ENCODE data around the gene PPP1R3D. TPM values are rescaled to one million over a fixed set of nuclear protein-coding genes. Genes with fewer than 3 reads are reported as not detected.
"Not testable (repeated sequence)": the region's sequence is repeated elsewhere in the genome, so short reads cannot be mapped to it uniquely, and the experiment has no call there.

The PPP1R3D gene
- polyA plus RNA-seq, 4 donors = 3.2 to 8.3 (median 4.5) TPM

- no peak for DNase-seq
- Histone ChIP-seq H3K27me3 (ENCODE audit: control insufficient read depth in 3 of 3, insufficient read depth in 3 of 3, low read length in 3 of 3) (no peaks in the 10 kb centered on the region), H3K27ac (ENCODE audit: low read depth in 1 of 3, low read length in 2 of 3) (no peak within 1 kb of the TSS), H3K9me3 (ENCODE audit: control insufficient read depth in 2 of 2, insufficient read depth in 1 of 2, low read depth in 1 of 2, low read length in 1 of 2) (no peaks in the 10 kb centered on the region), H3K36me3 (ENCODE audit: control insufficient read depth in 3 of 3, insufficient read depth in 2 of 3, low read depth in 1 of 3, low read length in 3 of 3) (no peaks in the 10 kb centered on the region), H3K4me3 (ENCODE audit: low read depth in 1 of 3, low read length in 3 of 3) (no peak within 1 kb of the TSS), H3K4me1 (ENCODE audit: control insufficient read depth in 3 of 3, insufficient read depth in 2 of 3, low read depth in 1 of 3, low read length in 2 of 3) (no peaks in the 10 kb centered on the region)
- 56 to 71% (median 70%) methylated on average over 5 of the region's 5 CpGs for WGBS, 3 donors
- no peak for FAIRE-seq
Measured at GRCh38 chr20:59958123-59958522, 18.0 kb upstream of the PPP1R3D start, which contains the start of gene CDH26. TSS of gene CDH26 (plus strand) at chr20:59958423. CDS start at chr20:59958727, 304 bp downstream.

GRCh38 chr20:59957568-59957967, 17.5 kb upstream of the PPP1R3D start:
- H3K9me3 ChIP-seq (ENCODE audit: control insufficient read depth in 2 of 2, insufficient read depth in 1 of 2, low read depth in 1 of 2, low read length in 1 of 2); H3K36me3 ChIP-seq (ENCODE audit: control insufficient read depth in 3 of 3, insufficient read depth in 2 of 3, low read depth in 1 of 3, low read length in 3 of 3); H3K4me3 ChIP-seq (ENCODE audit: low read depth in 1 of 3, low read length in 3 of 3); FAIRE-seq; H3K4me1 ChIP-seq (ENCODE audit: control insufficient read depth in 3 of 3, insufficient read depth in 2 of 3, low read depth in 1 of 3, low read length in 2 of 3); H3K27me3 ChIP-seq (ENCODE audit: control insufficient read depth in 3 of 3, insufficient read depth in 3 of 3, low read length in 3 of 3); H3K27ac ChIP-seq (ENCODE audit: low read depth in 1 of 3, low read length in 2 of 3): not testable (repeated sequence)
- peak in 1 of 2 donors; percentile 32 for DNase-seq

- Histone ChIP-seq H3K9me3 (ENCODE audit: control insufficient read depth in 2 of 2, insufficient read depth in 1 of 2, low read depth in 1 of 2, low read length in 1 of 2) (no peaks in the 10 kb centered on the region), H3K36me3 (ENCODE audit: control insufficient read depth in 3 of 3, insufficient read depth in 2 of 3, low read depth in 1 of 3, low read length in 3 of 3) (no peaks in the 10 kb centered on the region), H3K27me3 (ENCODE audit: control insufficient read depth in 3 of 3, insufficient read depth in 3 of 3, low read length in 3 of 3) (no peaks in the 10 kb centered on the region), H3K27ac (ENCODE audit: low read depth in 1 of 3, low read length in 2 of 3) (no peak overlapping the region), H3K4me1 (ENCODE audit: control insufficient read depth in 3 of 3, insufficient read depth in 2 of 3, low read depth in 1 of 3, low read length in 2 of 3) (no peaks in the 10 kb centered on the region), H3K4me3 (ENCODE audit: low read depth in 1 of 3, low read length in 3 of 3) (no peak overlapping the region)
- no peak for FAIRE-seq
- 72 to 85% (median 84%) methylated on average over 8 of the region's 8 CpGs for WGBS, 3 donors
- peak; percentile 36 to 54 for DNase-seq
Measured at GRCh38 chr20:59955131-59955796, 15.2 kb upstream of the PPP1R3D start.

- Histone ChIP-seq H3K27me3 (ENCODE audit: control insufficient read depth in 3 of 3, insufficient read depth in 3 of 3, low read length in 3 of 3) (no peaks in the 10 kb centered on the region), H3K27ac (ENCODE audit: low read depth in 1 of 3, low read length in 2 of 3) (no peak overlapping the region), H3K4me1 (ENCODE audit: control insufficient read depth in 3 of 3, insufficient read depth in 2 of 3, low read depth in 1 of 3, low read length in 2 of 3) (no peaks in the 10 kb centered on the region), H3K9me3 (ENCODE audit: control insufficient read depth in 2 of 2, insufficient read depth in 1 of 2, low read depth in 1 of 2, low read length in 1 of 2) (no peaks in the 10 kb centered on the region), H3K36me3 (ENCODE audit: control insufficient read depth in 3 of 3, insufficient read depth in 2 of 3, low read depth in 1 of 3, low read length in 3 of 3) (no peaks in the 10 kb centered on the region), H3K4me3 (ENCODE audit: low read depth in 1 of 3, low read length in 3 of 3) (no peak overlapping the region)
- WGBS, 3 donors = 91 to 94% (median 93%) methylated on average over 4 of the region's 4 CpGs
- no peak for DNase-seq
- FAIRE-seq = no peak
Measured at GRCh38 chr20:59954718-59955117, 14.6 kb upstream of the PPP1R3D start.

- 93 to 95% (median 93%) methylated on average over 6 of the region's 6 CpGs for WGBS, 3 donors
- H3K27me3 ChIP-seq (ENCODE audit: control insufficient read depth in 3 of 3, insufficient read depth in 3 of 3, low read length in 3 of 3) = no peaks in the 10 kb centered on the region
Measured at GRCh38 chr20:59949911-59950310, 9.8 kb upstream of the PPP1R3D start.

GRCh38 chr20:59948828-59949720, 9.0 kb upstream of the PPP1R3D start:
- peaks cover 0 to 8% (median 6%) of the 10 kb centered on the region in 3 donors for H3K36me3 ChIP-seq (ENCODE audit: control insufficient read depth in 3 of 3, insufficient read depth in 2 of 3, low read depth in 1 of 3, low read length in 3 of 3)
- FAIRE-seq (no peak), DNase-seq (peak; percentile 51 to 53)
- 34 to 39% (median 37%) methylated on average over 7 of the region's 7 CpGs for WGBS, 3 donors
- no peaks in the 10 kb centered on the region for H3K27me3 ChIP-seq (ENCODE audit: control insufficient read depth in 3 of 3, insufficient read depth in 3 of 3, low read length in 3 of 3)
- H3K9me3 ChIP-seq (ENCODE audit: control insufficient read depth in 2 of 2, insufficient read depth in 1 of 2, low read depth in 1 of 2, low read length in 1 of 2) = no peaks in the 10 kb centered on the region
- no peaks in the 10 kb centered on the region for H3K4me1 ChIP-seq (ENCODE audit: control insufficient read depth in 3 of 3, insufficient read depth in 2 of 3, low read depth in 1 of 3, low read length in 2 of 3)
- peak overlapping the region in 2 of 3 donors; percentile 11 to 58 for H3K27ac ChIP-seq (ENCODE audit: low read depth in 1 of 3, low read length in 2 of 3)
- H3K4me3 ChIP-seq (ENCODE audit: low read depth in 1 of 3, low read length in 3 of 3) = no peak overlapping the region

More at GRCh38 chr20:59949911-59950310, 9.8 kb upstream of the PPP1R3D start:
- H3K9me3 ChIP-seq (ENCODE audit: control insufficient read depth in 2 of 2, insufficient read depth in 1 of 2, low read depth in 1 of 2, low read length in 1 of 2) = no peaks in the 10 kb centered on the region
- H3K4me3 ChIP-seq (ENCODE audit: low read depth in 1 of 3, low read length in 3 of 3) = no peak overlapping the region
- H3K4me1 ChIP-seq (ENCODE audit: control insufficient read depth in 3 of 3, insufficient read depth in 2 of 3, low read depth in 1 of 3, low read length in 2 of 3) = no peaks in the 10 kb centered on the region
- FAIRE-seq (no peak), DNase-seq (no peak)
- no peak overlapping the region for H3K27ac ChIP-seq (ENCODE audit: low read depth in 1 of 3, low read length in 2 of 3)
- H3K36me3 ChIP-seq (ENCODE audit: control insufficient read depth in 3 of 3, insufficient read depth in 2 of 3, low read depth in 1 of 3, low read length in 3 of 3) = peaks cover 0 to 2% (median 0%) of the 10 kb centered on the region in 3 donors

GRCh38 chr20:59948212-59948611, 8.1 kb upstream of the PPP1R3D start:
- FAIRE-seq = no peak
- 13 to 41% (median 17%) methylated on average over 1 of the region's 1 CpG for WGBS, 3 donors
- no peaks in the 10 kb centered on the region for H3K4me1 ChIP-seq (ENCODE audit: control insufficient read depth in 3 of 3, insufficient read depth in 2 of 3, low read depth in 1 of 3, low read length in 2 of 3)

GRCh38 chr20:59947376-59947775, 7.3 kb upstream of the PPP1R3D start:
- H3K27ac ChIP-seq (ENCODE audit: low read depth in 1 of 3, low read length in 2 of 3) = no peak overlapping the region
- FAIRE-seq (no peak), DNase-seq (no peak)
- 91 to 94% (median 94%) methylated on average over 8 of the region's 8 CpGs for WGBS, 3 donors
- H3K27me3 ChIP-seq (ENCODE audit: control insufficient read depth in 3 of 3, insufficient read depth in 3 of 3, low read length in 3 of 3) = no peaks in the 10 kb centered on the region
- no peaks in the 10 kb centered on the region for H3K4me1 ChIP-seq (ENCODE audit: control insufficient read depth in 3 of 3, insufficient read depth in 2 of 3, low read depth in 1 of 3, low read length in 2 of 3)
- peaks cover 0 to 10% (median 9%) of the 10 kb centered on the region in 3 donors for H3K36me3 ChIP-seq (ENCODE audit: control insufficient read depth in 3 of 3, insufficient read depth in 2 of 3, low read depth in 1 of 3, low read length in 3 of 3)
- no peaks in the 10 kb centered on the region for H3K9me3 ChIP-seq (ENCODE audit: control insufficient read depth in 2 of 2, insufficient read depth in 1 of 2, low read depth in 1 of 2, low read length in 1 of 2)
- no peak overlapping the region for H3K4me3 ChIP-seq (ENCODE audit: low read depth in 1 of 3, low read length in 3 of 3)

More at GRCh38 chr20:59948212-59948611, 8.1 kb upstream of the PPP1R3D start:
- Histone ChIP-seq H3K27ac (ENCODE audit: low read depth in 1 of 3, low read length in 2 of 3) (no peak overlapping the region), H3K4me3 (ENCODE audit: low read depth in 1 of 3, low read length in 3 of 3) (no peak overlapping the region), H3K9me3 (ENCODE audit: control insufficient read depth in 2 of 2, insufficient read depth in 1 of 2, low read depth in 1 of 2, low read length in 1 of 2) (no peaks in the 10 kb centered on the region), H3K27me3 (ENCODE audit: control insufficient read depth in 3 of 3, insufficient read depth in 3 of 3, low read length in 3 of 3) (no peaks in the 10 kb centered on the region), H3K36me3 (ENCODE audit: control insufficient read depth in 3 of 3, insufficient read depth in 2 of 3, low read depth in 1 of 3, low read length in 3 of 3) (peaks cover 0 to 10% (median 9%) of the 10 kb centered on the region in 3 donors)
- no peak for DNase-seq
